SK-N-SH treated with all-trans-retinoic acid at 6 μM for 48 hours (cell line): ENCODE data around the gene PAK5.

Source experiments
- ARNTL ChIP-seq: fragments of 450-650 bp; formaldehyde crosslinking; IDR thresholded peaks from 2 replicates; pipeline ENCODE4 v1.5.0; 2020; ENCODE audit warnings: low read depth, mild to moderate bottlenecking, moderate library complexity, borderline replicate concordance
- BACH2 ChIP-seq: fragments of 250-450 bp; sonication (Bioruptor Pico); IDR thresholded peaks from 2 replicates; pipeline ENCODE4 v1.9.0; 2021; ENCODE audit warnings: mild to moderate bottlenecking, borderline replicate concordance
- GLIS3 ChIP-seq: fragments of 250-450 bp; sonication (Bioruptor Pico); IDR thresholded peaks from 2 replicates; pipeline ENCODE4 v1.5.0; 2020; ENCODE audit warnings: mild to moderate bottlenecking, moderate library complexity
- ISL1 ChIP-seq: fragments of 250-450 bp; sonication (Bioruptor Pico); IDR thresholded peaks from 2 replicates; pipeline ENCODE4 v2.1.2; 2022; ENCODE audit warnings: mild to moderate bottlenecking, moderate library complexity
- OSR1 ChIP-seq: fragments of 250-450 bp; sonication (Bioruptor Pico); IDR thresholded peaks from 2 replicates; pipeline ENCODE4 v1.8.0; 2022; ENCODE audit warnings: moderate library complexity, mild to moderate bottlenecking, inconsistent platforms
- RARB ChIP-seq: fragments of 250-450 bp; sonication (Bioruptor Pico); IDR thresholded peaks from 2 replicates; pipeline ENCODE4 v1.8.0; 2021; ENCODE audit warnings: mild to moderate bottlenecking, moderate library complexity
- TOX ChIP-seq: fragments of 250-450 bp; sonication (Bioruptor Pico); IDR thresholded peaks from 2 replicates; pipeline ENCODE4 v1.8.0; 2021; ENCODE audit warnings: mild to moderate bottlenecking, moderate library complexity, borderline replicate concordance
- ZFP3 ChIP-seq: fragments of 250-450 bp; sonication (Bioruptor Pico); IDR thresholded peaks from 2 replicates; pipeline ENCODE4 v1.5.0; 2020; ENCODE audit warnings: mild to moderate bottlenecking, moderate library complexity
- ZFP30 ChIP-seq: fragments of 450-650 bp; formaldehyde crosslinking; IDR thresholded peaks from 2 replicates; pipeline ENCODE4 v1.5.0; 2022; ENCODE audit warnings: mild to moderate bottlenecking, moderate library complexity
- ZNF70 ChIP-seq: fragments of 450-650 bp; formaldehyde crosslinking; IDR thresholded peaks from 2 replicates; pipeline ENCODE4 v1.5.0; 2020; ENCODE audit warnings: mild to moderate bottlenecking, moderate library complexity
- TF ChIP-seq, protein P1 (sequence below): fragments of 250-450 bp; sonication (Bioruptor Pico); IDR thresholded peaks from 2 replicates; pipeline ENCODE4 v1.5.0; 2020; ENCODE audit warnings: mild to moderate bottlenecking, moderate library complexity
- TF ChIP-seq, protein P2 (sequence below): fragments of 250-450 bp; sonication (Bioruptor Pico); IDR thresholded peaks from 2 replicates; pipeline ENCODE4 v1.8.0; 2020; ENCODE audit warnings: mild to moderate bottlenecking, moderate library complexity, borderline replicate concordance
- TF ChIP-seq, protein P3 (sequence below): fragments of 250-450 bp; sonication (Bioruptor Pico); IDR thresholded peaks from 2 replicates; pipeline ENCODE4 v1.5.1; 2020; ENCODE audit warnings: low read depth, mild to moderate bottlenecking, moderate library complexity
- TF ChIP-seq, protein P4 (sequence below): fragments of 250-450 bp; sonication (Bioruptor Pico); IDR thresholded peaks from 2 replicates; pipeline ENCODE4 v1.8.0; 2021; ENCODE audit warnings: low read depth, mild to moderate bottlenecking, moderate library complexity, borderline replicate concordance

DNA sequence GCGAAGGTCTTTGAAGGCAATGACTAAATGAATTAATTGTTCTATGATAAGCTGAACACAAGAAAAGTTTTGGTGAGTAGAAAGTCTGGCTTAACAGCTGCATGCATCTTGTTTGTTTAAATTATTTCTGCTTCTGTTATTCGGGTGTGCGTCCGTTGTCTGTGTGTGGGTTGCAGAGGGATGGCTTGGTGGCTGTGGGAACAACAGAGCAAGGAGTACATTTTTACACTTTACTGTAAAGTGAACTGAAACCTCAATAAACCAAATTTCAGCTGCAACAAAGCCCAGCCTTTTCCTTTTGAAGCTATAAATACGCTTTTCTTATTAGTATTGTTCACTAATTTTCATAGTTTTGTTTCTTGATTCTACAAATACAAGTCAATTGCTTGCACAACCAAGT, 328.0 kb downstream of the PAK5 start:
- TF ChIP-seq, protein P1, sequence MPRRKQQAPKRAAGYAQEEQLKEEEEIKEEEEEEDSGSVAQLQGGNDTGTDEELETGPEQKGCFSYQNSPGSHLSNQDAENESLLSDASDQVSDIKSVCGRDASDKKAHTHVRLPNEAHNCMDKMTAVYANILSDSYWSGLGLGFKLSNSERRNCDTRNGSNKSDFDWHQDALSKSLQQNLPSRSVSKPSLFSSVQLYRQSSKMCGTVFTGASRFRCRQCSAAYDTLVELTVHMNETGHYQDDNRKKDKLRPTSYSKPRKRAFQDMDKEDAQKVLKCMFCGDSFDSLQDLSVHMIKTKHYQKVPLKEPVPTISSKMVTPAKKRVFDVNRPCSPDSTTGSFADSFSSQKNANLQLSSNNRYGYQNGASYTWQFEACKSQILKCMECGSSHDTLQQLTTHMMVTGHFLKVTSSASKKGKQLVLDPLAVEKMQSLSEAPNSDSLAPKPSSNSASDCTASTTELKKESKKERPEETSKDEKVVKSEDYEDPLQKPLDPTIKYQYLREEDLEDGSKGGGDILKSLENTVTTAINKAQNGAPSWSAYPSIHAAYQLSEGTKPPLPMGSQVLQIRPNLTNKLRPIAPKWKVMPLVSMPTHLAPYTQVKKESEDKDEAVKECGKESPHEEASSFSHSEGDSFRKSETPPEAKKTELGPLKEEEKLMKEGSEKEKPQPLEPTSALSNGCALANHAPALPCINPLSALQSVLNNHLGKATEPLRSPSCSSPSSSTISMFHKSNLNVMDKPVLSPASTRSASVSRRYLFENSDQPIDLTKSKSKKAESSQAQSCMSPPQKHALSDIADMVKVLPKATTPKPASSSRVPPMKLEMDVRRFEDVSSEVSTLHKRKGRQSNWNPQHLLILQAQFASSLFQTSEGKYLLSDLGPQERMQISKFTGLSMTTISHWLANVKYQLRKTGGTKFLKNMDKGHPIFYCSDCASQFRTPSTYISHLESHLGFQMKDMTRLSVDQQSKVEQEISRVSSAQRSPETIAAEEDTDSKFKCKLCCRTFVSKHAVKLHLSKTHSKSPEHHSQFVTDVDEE (CRISPR knock-in tag) = no peak
- TF ChIP-seq RARB (CRISPR knock-in tag) = no peak
- TF ChIP-seq ZFP30 (CRISPR knock-in tag) = no peak
- TF ChIP-seq ZNF70 (CRISPR knock-in tag) = no peak
- TF ChIP-seq, protein P2, sequence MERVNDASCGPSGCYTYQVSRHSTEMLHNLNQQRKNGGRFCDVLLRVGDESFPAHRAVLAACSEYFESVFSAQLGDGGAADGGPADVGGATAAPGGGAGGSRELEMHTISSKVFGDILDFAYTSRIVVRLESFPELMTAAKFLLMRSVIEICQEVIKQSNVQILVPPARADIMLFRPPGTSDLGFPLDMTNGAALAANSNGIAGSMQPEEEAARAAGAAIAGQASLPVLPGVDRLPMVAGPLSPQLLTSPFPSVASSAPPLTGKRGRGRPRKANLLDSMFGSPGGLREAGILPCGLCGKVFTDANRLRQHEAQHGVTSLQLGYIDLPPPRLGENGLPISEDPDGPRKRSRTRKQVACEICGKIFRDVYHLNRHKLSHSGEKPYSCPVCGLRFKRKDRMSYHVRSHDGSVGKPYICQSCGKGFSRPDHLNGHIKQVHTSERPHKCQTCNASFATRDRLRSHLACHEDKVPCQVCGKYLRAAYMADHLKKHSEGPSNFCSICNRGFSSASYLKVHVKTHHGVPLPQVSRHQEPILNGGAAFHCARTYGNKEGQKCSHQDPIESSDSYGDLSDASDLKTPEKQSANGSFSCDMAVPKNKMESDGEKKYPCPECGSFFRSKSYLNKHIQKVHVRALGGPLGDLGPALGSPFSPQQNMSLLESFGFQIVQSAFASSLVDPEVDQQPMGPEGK (CRISPR knock-in tag) = no peak
- TF ChIP-seq TOX = no peak
- no peak for TF ChIP-seq GLIS3 (CRISPR knock-in tag)
- TF ChIP-seq, protein P3, sequence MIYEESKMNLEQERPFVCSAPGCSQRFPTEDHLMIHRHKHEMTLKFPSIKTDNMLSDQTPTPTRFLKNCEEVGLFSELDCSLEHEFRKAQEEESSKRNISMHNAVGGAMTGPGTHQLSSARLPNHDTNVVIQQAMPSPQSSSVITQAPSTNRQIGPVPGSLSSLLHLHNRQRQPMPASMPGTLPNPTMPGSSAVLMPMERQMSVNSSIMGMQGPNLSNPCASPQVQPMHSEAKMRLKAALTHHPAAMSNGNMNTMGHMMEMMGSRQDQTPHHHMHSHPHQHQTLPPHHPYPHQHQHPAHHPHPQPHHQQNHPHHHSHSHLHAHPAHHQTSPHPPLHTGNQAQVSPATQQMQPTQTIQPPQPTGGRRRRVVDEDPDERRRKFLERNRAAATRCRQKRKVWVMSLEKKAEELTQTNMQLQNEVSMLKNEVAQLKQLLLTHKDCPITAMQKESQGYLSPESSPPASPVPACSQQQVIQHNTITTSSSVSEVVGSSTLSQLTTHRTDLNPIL = no peak
- TF ChIP-seq ISL1 (CRISPR knock-in tag) = no peak
- TF ChIP-seq BACH2 = no peak
- no peak for TF ChIP-seq OSR1 (CRISPR knock-in tag)
- TF ChIP-seq ARNTL (CRISPR knock-in tag) = no peak
- no peak for TF ChIP-seq ZFP3
- TF ChIP-seq, protein P4, sequence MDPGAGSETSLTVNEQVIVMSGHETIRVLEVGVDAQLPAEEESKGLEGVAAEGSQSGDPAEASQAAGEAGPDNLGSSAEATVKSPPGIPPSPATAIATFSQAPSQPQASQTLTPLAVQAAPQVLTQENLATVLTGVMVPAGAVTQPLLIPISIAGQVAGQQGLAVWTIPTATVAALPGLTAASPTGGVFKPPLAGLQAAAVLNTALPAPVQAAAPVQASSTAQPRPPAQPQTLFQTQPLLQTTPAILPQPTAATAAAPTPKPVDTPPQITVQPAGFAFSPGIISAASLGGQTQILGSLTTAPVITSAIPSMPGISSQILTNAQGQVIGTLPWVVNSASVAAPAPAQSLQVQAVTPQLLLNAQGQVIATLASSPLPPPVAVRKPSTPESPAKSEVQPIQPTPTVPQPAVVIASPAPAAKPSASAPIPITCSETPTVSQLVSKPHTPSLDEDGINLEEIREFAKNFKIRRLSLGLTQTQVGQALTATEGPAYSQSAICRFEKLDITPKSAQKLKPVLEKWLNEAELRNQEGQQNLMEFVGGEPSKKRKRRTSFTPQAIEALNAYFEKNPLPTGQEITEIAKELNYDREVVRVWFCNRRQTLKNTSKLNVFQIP (CRISPR knock-in tag) = no peak
